Prostate gland (tissue), 2 donors: ENCODE results near the gene DMBX1.

Experiments used
- POLR2A ChIP-seq: fragments of 450-650 bp; IDR thresholded peaks from one replicate; pipeline ENCODE4 v1.6.1; 2016; ENCODE audit warnings: antibody characterized with exemption, mild to moderate bottlenecking
- TF ChIP-seq, protein P1 (sequence below), 4 experiments: fragments of 200-600 bp in 2 of 4; fragments of 450-650 bp in 2 of 4; sonication (generic) in 2 of 4; IDR thresholded peaks; 1 replicate in 3 of 4; 2 replicates in 1 of 4; pipeline ENCODE4 v1.5.1; 2016 to 2019; ENCODE audit warnings: antibody characterized with exemption in 4 of 4, mild to moderate bottlenecking in 2 of 4, moderate library complexity in 2 of 4

- TF ChIP-seq, protein P1, sequence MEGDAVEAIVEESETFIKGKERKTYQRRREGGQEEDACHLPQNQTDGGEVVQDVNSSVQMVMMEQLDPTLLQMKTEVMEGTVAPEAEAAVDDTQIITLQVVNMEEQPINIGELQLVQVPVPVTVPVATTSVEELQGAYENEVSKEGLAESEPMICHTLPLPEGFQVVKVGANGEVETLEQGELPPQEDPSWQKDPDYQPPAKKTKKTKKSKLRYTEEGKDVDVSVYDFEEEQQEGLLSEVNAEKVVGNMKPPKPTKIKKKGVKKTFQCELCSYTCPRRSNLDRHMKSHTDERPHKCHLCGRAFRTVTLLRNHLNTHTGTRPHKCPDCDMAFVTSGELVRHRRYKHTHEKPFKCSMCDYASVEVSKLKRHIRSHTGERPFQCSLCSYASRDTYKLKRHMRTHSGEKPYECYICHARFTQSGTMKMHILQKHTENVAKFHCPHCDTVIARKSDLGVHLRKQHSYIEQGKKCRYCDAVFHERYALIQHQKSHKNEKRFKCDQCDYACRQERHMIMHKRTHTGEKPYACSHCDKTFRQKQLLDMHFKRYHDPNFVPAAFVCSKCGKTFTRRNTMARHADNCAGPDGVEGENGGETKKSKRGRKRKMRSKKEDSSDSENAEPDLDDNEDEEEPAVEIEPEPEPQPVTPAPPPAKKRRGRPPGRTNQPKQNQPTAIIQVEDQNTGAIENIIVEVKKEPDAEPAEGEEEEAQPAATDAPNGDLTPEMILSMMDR (IDR thresholded peaks at IDR 0.05): no peak
- TF ChIP-seq POLR2A: no peak
Measured at GRCh38 chr1:46472498-46473181, 17.0 kb upstream of the DMBX1 start.
